IPS DF 4.7 (cell line): ENCODE measurements around the gene SLC41A3.

Experiments used
- DNase-seq: peaks from one replicate; pipeline ENCODE4 v3.0.0-alpha.2; 2013; ENCODE audit warnings: low spot score; ENCODE audit errors: extremely low read depth

SLC41A3 gene

GRCh38 chr3:126119976-126120375 is 36.1 kb upstream of the SLC41A3 start:
- no peak for DNase-seq

DNA sequence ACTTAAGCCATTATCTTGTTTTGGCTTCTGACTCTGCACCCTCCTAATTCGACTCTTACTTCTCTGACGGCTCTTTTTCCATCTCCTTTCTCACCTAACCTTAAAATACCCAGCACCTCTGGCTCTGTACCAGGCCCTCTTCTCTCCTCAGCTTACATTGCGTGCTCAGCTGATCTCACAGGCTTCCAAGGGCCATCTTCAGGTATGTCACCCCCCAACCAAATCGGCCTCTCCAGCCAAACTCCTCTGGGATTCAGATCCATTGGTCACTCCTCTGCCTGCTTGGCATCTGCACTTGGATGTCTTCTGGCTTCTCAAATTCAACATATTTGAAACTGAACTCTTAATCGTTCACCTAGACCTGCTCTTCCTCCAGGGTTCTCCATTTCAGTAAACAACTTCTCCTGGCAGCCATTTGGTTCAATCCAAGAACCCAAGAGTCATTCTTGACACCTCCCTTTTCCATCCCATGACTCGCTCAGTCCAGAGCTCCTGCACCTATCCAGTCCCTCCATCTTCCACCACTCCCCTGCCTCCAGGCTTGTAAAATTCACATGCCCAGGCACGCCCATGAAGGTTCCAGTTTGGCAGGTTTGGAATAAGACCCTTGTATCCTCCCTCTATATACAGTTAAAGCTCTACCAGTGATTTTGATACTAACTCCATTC is 35.2 kb upstream of the SLC41A3 start:
- no peak for DNase-seq

GRCh38 chr3:126118591-126118990 is 34.7 kb upstream of the SLC41A3 start:
- DNase-seq = no peak

GRCh38 chr3:126117786-126118185 is 33.9 kb upstream of the SLC41A3 start:
- no peak for DNase-seq

- DNase-seq = no peak
These were observed 33.3 kb upstream of the SLC41A3 start for GRCh38 chr3:126117212-126117611.

DNA sequence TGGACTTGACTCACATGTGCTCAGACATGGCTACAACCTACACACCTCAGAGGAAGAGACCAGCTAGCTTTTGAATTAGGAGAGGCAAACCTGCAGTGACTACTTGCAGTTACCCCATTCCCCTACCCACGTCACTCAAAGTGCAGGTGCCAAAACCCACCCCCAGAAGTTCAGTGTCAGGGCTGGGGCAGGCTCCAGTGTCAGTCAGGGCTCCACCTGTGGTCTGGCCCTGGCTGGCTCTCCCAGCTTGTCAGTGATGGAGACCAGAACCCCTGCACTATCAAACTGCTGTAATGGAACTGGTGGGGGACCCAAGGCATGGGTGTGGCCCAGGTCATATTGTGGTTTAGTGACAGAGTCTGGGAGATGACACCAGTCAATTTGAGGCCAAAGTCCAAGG is 32.6 kb upstream of the SLC41A3 start:
- DNase-seq = no peak

- no peak for DNase-seq
These were observed 30.8 kb upstream of the SLC41A3 start for GRCh38 chr3:126114443-126115386.

GRCh38 chr3:126113733-126114442 is 30.0 kb upstream of the SLC41A3 start:
- DNase-seq = no peak

- DNase-seq = no peak
These were observed 29.3 kb upstream of the SLC41A3 start for GRCh38 chr3:126113238-126113555.

DNA sequence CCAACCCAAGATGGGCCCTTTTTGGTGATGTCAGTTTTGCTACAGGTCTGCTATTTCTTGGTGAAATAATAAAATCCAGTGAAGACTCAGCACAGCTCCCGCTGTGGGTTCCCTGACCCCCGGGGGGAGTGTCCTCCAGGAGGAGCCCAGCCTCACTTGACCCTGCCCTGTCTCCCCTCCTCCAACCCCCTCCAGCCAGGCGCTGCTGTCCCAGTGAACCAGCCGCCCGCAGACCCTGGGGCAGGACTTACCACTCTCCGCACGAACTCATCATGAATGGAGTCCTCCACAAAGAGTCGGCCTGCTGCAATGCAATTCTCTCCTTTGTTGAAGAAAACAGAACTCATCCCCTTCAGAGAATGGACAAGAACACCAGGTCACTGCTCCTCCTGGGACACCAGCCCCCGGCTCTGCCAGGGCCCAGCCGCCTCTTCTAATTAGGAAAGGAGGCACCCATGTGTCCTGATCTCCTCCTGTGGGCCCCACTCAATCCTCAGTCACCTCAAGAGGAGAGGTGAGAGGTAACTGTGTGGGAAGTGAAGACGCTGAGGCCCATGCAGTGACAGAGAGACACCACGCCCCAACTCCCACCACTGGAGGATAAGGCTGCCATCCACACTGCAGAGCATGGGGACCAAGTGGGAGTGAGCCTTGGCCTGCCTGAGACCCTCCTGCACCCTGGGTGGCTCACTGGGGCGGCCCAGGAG is 28.8 kb upstream of the SLC41A3 start:
- no peak for DNase-seq

DNA sequence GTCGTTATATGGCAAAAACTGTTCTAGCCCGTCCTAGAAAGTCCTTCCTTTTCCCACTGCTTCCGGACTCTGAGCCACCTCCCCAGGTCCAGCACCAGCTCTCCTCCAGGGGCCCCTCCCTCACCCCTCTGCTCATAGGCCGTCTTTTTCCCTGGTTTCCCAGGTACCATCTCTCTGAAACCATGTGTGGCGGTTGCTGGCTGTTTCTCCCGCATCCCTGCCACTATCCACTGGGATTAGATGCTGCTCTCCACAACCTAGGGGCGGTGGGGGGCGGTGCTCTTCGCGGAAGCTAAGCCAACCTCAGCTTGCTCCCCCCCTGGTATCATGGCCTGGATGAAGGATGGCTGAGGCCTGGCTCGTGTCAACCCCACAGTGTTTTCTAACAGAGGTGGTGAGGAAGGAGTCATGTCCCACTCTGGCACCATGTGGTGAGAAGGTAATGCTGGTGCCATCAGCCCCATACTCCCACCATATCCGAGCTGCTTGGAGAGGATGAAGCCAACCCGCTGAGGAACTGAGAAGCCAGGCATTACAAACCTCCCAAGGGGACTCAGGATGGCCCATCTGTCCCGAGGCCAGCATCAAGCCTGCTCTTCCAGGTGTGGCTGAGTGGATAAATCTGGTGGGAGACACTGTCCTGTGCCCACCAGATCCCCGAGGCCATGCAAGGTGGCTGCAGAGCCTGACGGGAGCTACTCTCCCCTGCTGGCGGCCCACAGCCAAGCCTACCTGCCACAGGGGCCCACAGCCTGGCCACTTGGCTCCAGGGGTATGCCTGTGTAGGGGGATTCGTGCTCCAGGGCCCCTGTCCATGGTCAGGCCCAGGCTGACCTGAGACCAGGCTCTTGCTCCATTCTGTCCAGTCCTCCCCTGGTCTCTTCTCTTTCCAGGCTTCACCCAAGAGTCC is 27.9 kb upstream of the SLC41A3 start:
- no peak for DNase-seq

GRCh38 chr3:126111126-126111551 is 27.2 kb upstream of the SLC41A3 start:
- no peak for DNase-seq

- no peak for DNase-seq
These were observed 26.7 kb upstream of the SLC41A3 start for GRCh38 chr3:126110431-126111125.

DNA sequence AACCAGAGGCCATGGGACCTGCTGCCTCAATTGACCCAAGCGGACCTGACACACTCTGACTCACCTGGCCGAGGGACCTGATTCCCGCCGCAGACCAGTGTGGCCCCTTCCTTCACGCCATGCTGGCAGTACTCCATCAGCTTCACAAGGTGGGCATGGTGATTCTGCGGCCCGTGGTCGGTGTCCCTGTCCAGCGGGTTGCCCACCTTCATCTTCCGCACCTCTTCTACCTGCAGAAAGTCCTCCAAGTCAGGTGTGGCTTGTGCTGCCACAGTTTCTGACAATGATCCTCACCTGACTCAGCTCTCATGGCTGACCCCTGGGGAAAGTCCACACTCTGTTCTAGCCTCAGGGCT is 25.9 kb upstream of the SLC41A3 start:
- DNase-seq = no peak

- DNase-seq = no peak
These were observed 25.4 kb upstream of the SLC41A3 start for GRCh38 chr3:126109146-126109879.

GRCh38 chr3:126108676-126109050 is 24.7 kb upstream of the SLC41A3 start:
- no peak for DNase-seq

- DNase-seq = no peak
These were observed 24.2 kb upstream of the SLC41A3 start for GRCh38 chr3:126107957-126108675.

DNA sequence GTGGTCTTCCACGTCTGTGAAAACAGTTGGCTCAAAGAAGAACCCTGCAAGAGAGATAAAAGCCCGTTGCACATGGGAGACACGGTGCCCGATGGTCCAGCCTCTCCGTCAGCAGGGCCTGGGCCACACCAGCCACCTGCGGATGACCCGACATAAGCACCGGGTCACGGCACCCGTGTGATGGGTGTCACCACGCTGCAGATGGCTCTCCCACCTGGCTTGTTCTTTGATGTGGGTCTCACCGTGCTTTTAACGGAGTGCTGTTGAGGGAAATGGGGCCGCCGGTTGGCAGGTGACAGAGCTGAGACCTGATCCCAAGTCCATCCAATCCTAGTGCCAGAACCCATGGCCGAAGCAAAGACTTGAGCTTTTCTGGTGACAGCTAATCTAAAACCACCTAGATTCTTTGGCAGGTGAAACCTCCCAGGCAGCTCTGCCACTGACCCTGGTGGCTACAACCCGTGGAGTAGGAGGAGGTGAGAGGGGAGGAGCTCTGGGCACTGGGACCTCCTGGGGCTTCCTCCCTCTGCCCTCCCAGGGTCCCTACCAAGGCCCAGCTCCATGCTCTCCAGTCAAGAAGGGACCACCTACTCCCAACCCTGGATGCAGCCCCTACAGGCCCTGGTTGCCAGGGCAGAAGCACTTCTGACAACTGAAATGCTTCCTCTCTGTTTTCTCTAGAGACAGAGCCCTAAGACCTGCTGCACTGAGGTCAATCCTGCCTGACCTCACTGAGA is 23.4 kb upstream of the SLC41A3 start:
- no peak for DNase-seq
